Heart left ventricle (tissue), 16 donors: ENCODE results near the gene IQGAP2. TPM values are rescaled to one million over a fixed set of nuclear protein-coding genes. Genes with fewer than 3 reads are reported as not detected.

ENCODE experiments used
- ATAC-seq, 4 donors: fragments of 200-7000 bp; cut with Tn5 transposase; one replicate each; pipeline ENCODE4 v1.9.1; 2020 to 2022; ENCODE audit warnings: moderate library complexity in 4 of 4, mild to moderate bottlenecking in 3 of 4, moderate number of reproducible peaks in 1 of 4
- DNase-seq, 5 donors: peaks; one replicate each; pipeline ENCODE4 v3.0.0-alpha.2; 2020
- H3K27ac ChIP-seq, 12 donors: fragments of 200-600 bp; sonication (generic) in 4 of 12; one replicate each; pipeline versions ENCODE4 v1.5.0 to v1.8.0; 2016 to 2022; ENCODE audit warnings: mild to moderate bottlenecking in 2 of 12
- H3K27me3 ChIP-seq, 9 donors: fragments of 200-600 bp; sonication (generic) in 2 of 9; one replicate each; pipeline versions ENCODE4 v1.5.1 to v1.8.0; 2016 to 2022; ENCODE audit warnings: mild to moderate bottlenecking in 3 of 9
- H3K36me3 ChIP-seq, 9 donors: fragments of 200-600 bp; sonication (generic) in 2 of 9; one replicate each; pipeline versions ENCODE4 v1.5.0 to v1.8.0; 2018 to 2022; ENCODE audit warnings: mild to moderate bottlenecking in 2 of 9
- H3K4me1 ChIP-seq, 12 donors: fragments of 200-600 bp; sonication (generic) in 4 of 12; one replicate each; pipeline versions ENCODE4 v1.5.0 to v1.8.0; 2016 to 2022; ENCODE audit warnings: mild to moderate bottlenecking in 3 of 12
- H3K4me3 ChIP-seq, 12 donors: fragments of 200-600 bp; sonication (generic) in 4 of 12; one replicate each; pipeline versions ENCODE4 v1.5.0 to v1.8.0; 2017 to 2022; ENCODE audit warnings: mild to moderate bottlenecking in 9 of 12, moderate library complexity in 4 of 12
- H3K9me3 ChIP-seq, 12 donors: fragments of 200-600 bp; sonication (generic) in 4 of 12; one replicate each; pipeline versions ENCODE4 v1.5.0 to v1.8.0; 2016 to 2022; ENCODE audit warnings: mild to moderate bottlenecking in 1 of 12
- CTCF ChIP-seq, 12 donors: fragments of 200-600 bp; sonication (generic) in 4 of 12; IDR thresholded peaks; one replicate each; pipeline versions ENCODE4 v1.5.0 to v1.8.0; 2018 to 2022; ENCODE audit warnings: antibody characterized with exemption in 12 of 12, mild to moderate bottlenecking in 5 of 12
- POLR2A ChIP-seq, 2 donors: fragments of 450-650 bp; IDR thresholded peaks; one replicate each; pipeline ENCODE4 v1.6.1; 2017; ENCODE audit warnings: antibody characterized with exemption in 2 of 2, mild to moderate bottlenecking in 2 of 2, moderate library complexity in 2 of 2
- WGBS, 4 donors: extraction: QIAGEN DNeasy Blood & Tissue Kit in 2 of 4; methylation state at CpG; one replicate each; pipeline versions ENCODE4 v1.1.5 to v1.1.7; 2013 to 2018; 5-methylcytosine and 5-hydroxymethylcytosine counted together
- intact Hi-C, 10 donors: fragments of 100-400 bp; cut with DNase I; formaldehyde crosslinking; loops; one replicate each; pipeline versions ENCODE4 v1.11.1 to v1.14.2; 2022
- polyA plus RNA-seq, 2 donors: library from polyadenylated mRNA; stranded (reverse); fragments of 200-250 nt; gene quantifications; one replicate each; pipeline ENCODE4 v1.2.3, GENCODE V29; 2013
- total RNA-seq, 9 donors: library from RNA; depleted of rRNA in 2 of 9; stranded (reverse); fragments of >200 nt in 2 of 9; fragmentation: NEBNext Ultra II Directional in 3 of 9; extraction: Animal tissue kit (Norgen Biotek cat#: 25700) in 3 of 9; gene quantifications; one replicate each; pipeline versions ENCODE4 v1.1.0 to v1.2.4, GENCODE V29; 2016 to 2023
- donor health status: ischemic (EF 13 %, LVEDD 7.1; RV severe dilation, severe dysfunction).
- donor health status: healthy with polysubstance abuse.
- donor health status: DM: no; HTN: yes; CAD: no.
- donor health status: DM: no; HTN: no; CAD: no.
- donor health status: ischemic (EF 25% LVEDD 6.9; RV normal size, moderate dysfunction).
- donor health status: ischemic (EF 25% LVEDD 5.7; RV mildly dilated, moderate dysfunction).
- donor health status: healthy.
- donor health status: DM: yes; HTN: yes; CAD: no.
- donor health status: ischemic (EF 35%, LVEDD 5.7; RV mildly dilated, moderate dysfunction).
- donor health status: nonischemic (EF 11% LVEDD 7.7; RV severe dilation, severe dysfunction).
- donor health status: DM: yes; HTN: yes; CAD: no.
- donor health status: PGD.
- donor health status: ischemic (EF 29% LVEDD 5.4; RV normal size, mild dysfunction).
- donor health status: nonischemic (EF 23%, LVEDD 6.1; RV moderate dilation, normal function).

IQGAP2 gene
- total and polyA plus RNA-seq, 11 donors: 1.7 to 35.4 (median 6.1) TPM

DNA sequence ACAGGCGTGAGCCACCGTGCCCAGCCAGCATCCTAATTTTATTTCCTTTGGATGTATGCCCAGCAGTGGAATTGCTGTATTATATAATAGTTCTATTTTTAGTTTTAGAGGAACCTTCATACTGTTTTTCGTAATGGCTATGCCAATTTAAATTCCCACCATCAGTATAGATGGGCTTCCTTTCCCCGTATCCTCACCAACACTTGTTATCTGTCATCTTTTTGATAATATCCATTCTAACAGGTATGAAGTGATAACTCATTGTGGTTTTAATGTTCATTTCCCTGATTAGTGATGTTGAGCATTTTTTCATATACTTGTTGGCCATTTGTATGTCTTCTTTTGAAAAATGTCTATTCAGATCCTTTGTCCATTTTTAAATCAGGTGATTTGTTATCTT is 325.9 kb downstream of the IQGAP2 start:
- Histone ChIP-seq H3K27me3 (no peaks in the 10 kb centered on the region), H3K36me3 (peaks cover 0 to 38% (median 13%) of the 10 kb centered on the region in 9 donors)
- WGBS, 4 donors: 40 to 57% (median 43%) methylated on average over 4 of the region's 4 CpGs

GRCh38 chr5:76729373-76730290 is 326.5 kb downstream of the IQGAP2 start:
- Histone ChIP-seq H3K36me3 (peaks cover 0 to 44% (median 13%) of the 10 kb centered on the region in 9 donors), H3K4me3 (no peak overlapping the region), H3K9me3 (peaks cover 0 to 52% (median 19%) of the 10 kb centered on the region in 12 donors), H3K27ac (no peak overlapping the region), H3K4me1 (no peaks in the 10 kb centered on the region), H3K27me3 (no peaks in the 10 kb centered on the region)
- 95 to 97% (median 97%) methylated on average over 5 of the region's 5 CpGs for WGBS, 4 donors
- DNase-seq (no peak), ATAC-seq (no peak)
- TF ChIP-seq POLR2A (IDR thresholded peaks at IDR 0.05): no peak
- intact Hi-C loops: no loop called here

More for the DNA sequence above, 325.9 kb downstream of the IQGAP2 start:
- no peak for ATAC-seq
- intact Hi-C loops: no loop called here
- Histone ChIP-seq H3K4me1 (no peaks in the 10 kb centered on the region), H3K27ac (no peak overlapping the region), H3K4me3 (no peak overlapping the region), H3K9me3 (peaks cover 0 to 52% (median 19%) of the 10 kb centered on the region in 12 donors)
- DNase-seq: no peak
- TF ChIP-seq POLR2A (IDR thresholded peaks at IDR 0.05) (no peak), CTCF (IDR thresholded peaks at IDR 0.05) (no peak)

DNA sequence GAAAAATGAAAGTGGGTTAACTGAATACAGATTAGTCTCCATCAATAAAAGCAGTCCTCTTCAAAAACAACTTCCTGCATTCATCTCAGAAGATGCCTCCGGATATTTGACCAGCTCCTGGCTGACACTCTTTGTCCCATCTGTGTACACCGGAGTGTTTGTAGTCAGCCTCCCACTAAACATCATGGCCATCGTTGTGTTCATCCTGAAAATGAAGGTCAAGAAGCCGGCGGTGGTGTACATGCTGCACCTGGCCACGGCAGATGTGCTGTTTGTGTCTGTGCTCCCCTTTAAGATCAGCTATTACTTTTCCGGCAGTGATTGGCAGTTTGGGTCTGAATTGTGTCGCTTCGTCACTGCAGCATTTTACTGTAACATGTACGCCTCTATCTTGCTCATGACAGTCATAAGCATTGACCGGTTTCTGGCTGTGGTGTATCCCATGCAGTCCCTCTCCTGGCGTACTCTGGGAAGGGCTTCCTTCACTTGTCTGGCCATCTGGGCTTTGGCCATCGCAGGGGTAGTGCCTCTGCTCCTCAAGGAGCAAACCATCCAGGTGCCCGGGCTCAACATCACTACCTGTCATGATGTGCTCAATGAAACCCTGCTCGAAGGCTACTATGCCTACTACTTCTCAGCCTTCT is 329.4 kb downstream of the IQGAP2 start:
- Histone ChIP-seq H3K4me3 (no peak overlapping the region), H3K4me1 (peaks cover 0 to 18% (median 2%) of the 10 kb centered on the region in 12 donors), H3K9me3 (peaks cover 0 to 36% (median 19%) of the 10 kb centered on the region in 12 donors), H3K27ac (peak overlapping the region in 1 of 12 donors; percentile 84), H3K27me3 (no peaks in the 10 kb centered on the region), H3K36me3 (peaks cover 0 to 48% (median 13%) of the 10 kb centered on the region in 9 donors)
- DNase-seq (no peak), ATAC-seq (no peak)
- WGBS, 4 donors: 91 to 95% (median 92%) methylated on average over 15 of the region's 15 CpGs
- intact Hi-C loops: no loop called here
- no peak for TF ChIP-seq CTCF (IDR thresholded peaks at IDR 0.05)
- no peak for TF ChIP-seq POLR2A (IDR thresholded peaks at IDR 0.05)

DNA sequence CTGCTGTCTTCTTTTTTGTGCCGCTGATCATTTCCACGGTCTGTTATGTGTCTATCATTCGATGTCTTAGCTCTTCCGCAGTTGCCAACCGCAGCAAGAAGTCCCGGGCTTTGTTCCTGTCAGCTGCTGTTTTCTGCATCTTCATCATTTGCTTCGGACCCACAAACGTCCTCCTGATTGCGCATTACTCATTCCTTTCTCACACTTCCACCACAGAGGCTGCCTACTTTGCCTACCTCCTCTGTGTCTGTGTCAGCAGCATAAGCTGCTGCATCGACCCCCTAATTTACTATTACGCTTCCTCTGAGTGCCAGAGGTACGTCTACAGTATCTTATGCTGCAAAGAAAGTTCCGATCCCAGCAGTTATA is 329.9 kb downstream of the IQGAP2 start:
- intact Hi-C loops: no loop called here
- WGBS, 4 donors: 90 to 94% (median 93%) methylated on average over 13 of the region's 13 CpGs
- TF ChIP-seq POLR2A (IDR thresholded peaks at IDR 0.05) (no peak), CTCF (IDR thresholded peaks at IDR 0.05) (no peak)
- Histone ChIP-seq H3K27me3 (no peaks in the 10 kb centered on the region), H3K27ac (peak overlapping the region in 1 of 12 donors; percentile 84), H3K36me3 (peaks cover 0 to 48% (median 13%) of the 10 kb centered on the region in 9 donors), H3K4me3 (no peak overlapping the region), H3K9me3 (peaks cover 0 to 31% (median 19%) of the 10 kb centered on the region in 12 donors), H3K4me1 (peaks cover 0 to 22% (median 2%) of the 10 kb centered on the region in 12 donors)
- ATAC-seq (no peak), DNase-seq (no peak)
